Amniotic stem cell (primary cell): ENCODE measurements around the gene QRICH2.
"Not testable (repeated sequence)": the region's sequence is repeated elsewhere in the genome, so short reads cannot be mapped to it uniquely, and the experiment has no call there.

Experiments used
- DNase-seq: peaks from one replicate; lab custom pipeline; 2025; lab: John Stamatoyannopoulos, UW

Gene QRICH2

GRCh38 chr17:76246080-76247066 is 61.7 kb downstream of the QRICH2 start:
- no peak for DNase-seq

- not testable (repeated sequence) for DNase-seq
Measured at GRCh38 chr17:76244721-76245120, 63.4 kb downstream of the QRICH2 start.

- no peak for DNase-seq
Measured at GRCh38 chr17:76243826-76244679, 64.0 kb downstream of the QRICH2 start.

- DNase-seq = no peak
Measured at GRCh38 chr17:76241691-76242255, 66.3 kb downstream of the QRICH2 start.

- no peak for DNase-seq
Measured at GRCh38 chr17:76241204-76241538, 66.9 kb downstream of the QRICH2 start.

- no peak for DNase-seq
Measured at GRCh38 chr17:76240461-76241203, 67.4 kb downstream of the QRICH2 start, which contains the start of gene RNF157. TSS of gene RNF157 (minus strand) at chr17:76240493. CDS start at chr17:76240240, 253 bp downstream.

GRCh38 chr17:76239538-76240274 is 68.4 kb downstream of the QRICH2 start:
- DNase-seq = no peak

- DNase-seq = no peak
Measured at GRCh38 chr17:76238847-76239537, 69.1 kb downstream of the QRICH2 start.

GRCh38 chr17:76237859-76238313 is 70.2 kb downstream of the QRICH2 start:
- DNase-seq = no peak

- no peak for DNase-seq
Measured at GRCh38 chr17:76236603-76237002, 71.5 kb downstream of the QRICH2 start.

GRCh38 chr17:76235883-76236282 is 72.2 kb downstream of the QRICH2 start:
- no peak for DNase-seq

GRCh38 chr17:76234354-76234679 is 73.8 kb downstream of the QRICH2 start:
- no peak for DNase-seq

- no peak for DNase-seq
Measured at GRCh38 chr17:76233588-76234353, 74.3 kb downstream of the QRICH2 start.

GRCh38 chr17:76232342-76232741 is 75.7 kb downstream of the QRICH2 start:
- DNase-seq = no peak

- DNase-seq = not testable (repeated sequence)
Measured at GRCh38 chr17:76226749-76227148, 81.3 kb downstream of the QRICH2 start.

- not testable (repeated sequence) for DNase-seq
Measured at GRCh38 chr17:76225373-76226086, 82.5 kb downstream of the QRICH2 start.
